GM19025 (cell line): ENCODE data around the gene TMEM63A.
"Not testable (repeated sequence)": the region's sequence is repeated elsewhere in the genome, so short reads cannot be mapped to it uniquely, and the experiment has no call there.

Experiments
- ATAC-seq: cut with Tn5 transposase; IDR thresholded peaks from one replicate; pipeline ENCODE4 v1.9.1; 2021; ENCODE audit warnings: mild to moderate bottlenecking, low read depth, moderate library complexity; ENCODE audit not compliant: unreplicated experiment

Gene TMEM63A

GRCh38 chr1:225806736-225807135 lies 75.4 kb downstream of the TMEM63A start:
- not testable (repeated sequence) for ATAC-seq

- no peak for ATAC-seq
Measured at GRCh38 chr1:225806249-225806648, 75.9 kb downstream of the TMEM63A start.

GRCh38 chr1:225801146-225801545 lies 81.0 kb downstream of the TMEM63A start:
- ATAC-seq = not testable (repeated sequence)

GRCh38 chr1:225796097-225796496 lies 86.1 kb downstream of the TMEM63A start:
- ATAC-seq = not testable (repeated sequence)
